ENCODE results near the gene SRRM2. TPM values are rescaled to one million over a fixed set of nuclear protein-coding genes. Genes with fewer than 3 reads are reported as not detected.

SRRM2 gene
- total RNA-seq, 3 donors from 2014 or later (not counting 1 experiment from before 2014, with no cell fraction given): 1,131 to 1,162 (median 1,149) TPM

DNA sequence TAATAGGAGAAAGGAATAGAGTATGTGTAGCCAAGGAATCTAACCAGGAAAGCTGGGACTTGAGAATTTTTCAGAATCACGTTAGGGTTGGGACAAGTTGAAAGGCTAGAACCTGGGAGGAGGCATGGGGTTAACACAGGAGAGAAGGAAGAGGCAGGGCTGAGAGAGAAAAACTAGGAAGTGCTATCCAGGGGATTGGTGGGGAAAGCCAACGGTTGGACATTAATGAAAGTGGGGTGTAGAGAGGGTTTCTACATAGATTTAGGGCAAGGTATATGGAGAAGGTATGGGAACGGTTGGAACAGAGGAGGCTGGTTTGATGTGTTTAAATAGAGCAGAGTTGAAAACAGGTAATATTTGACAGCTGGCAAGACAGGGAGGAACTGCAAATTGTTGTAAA lies 2.7 kb downstream of the SRRM2 start:
- 32% methylated on average over 3 of the region's 3 CpGs for WGBS (ENCODE audit: insufficient coverage)
- peaks cover 36% of the 10 kb centered on the region for H3K36me3 ChIP-seq (ENCODE audit: control insufficient read depth, insufficient read depth, low read length)
- H3K4me1 ChIP-seq (ENCODE audit: control insufficient read depth, insufficient read depth, low read length): peaks cover 49% of the 10 kb centered on the region
- H3K9me3 Mint-ChIP-seq: no peaks in the 10 kb centered on the region
- intact Hi-C loops (cut with micrococcal nuclease): no loop called here
- H3K9me3 ChIP-seq (ENCODE audit: control insufficient read depth, insufficient read depth, low read length): peaks cover 7% of the 10 kb centered on the region
- H3K27ac Mint-ChIP-seq: peak overlapping the region; percentile 85 to 97
- DNase-seq (no peak), ATAC-seq (no peak)
- H3K27me3 ChIP-seq (ENCODE audit: control insufficient read depth, insufficient read depth, low read length): no peaks in the 10 kb centered on the region
- TF ChIP-seq, protein P1, sequence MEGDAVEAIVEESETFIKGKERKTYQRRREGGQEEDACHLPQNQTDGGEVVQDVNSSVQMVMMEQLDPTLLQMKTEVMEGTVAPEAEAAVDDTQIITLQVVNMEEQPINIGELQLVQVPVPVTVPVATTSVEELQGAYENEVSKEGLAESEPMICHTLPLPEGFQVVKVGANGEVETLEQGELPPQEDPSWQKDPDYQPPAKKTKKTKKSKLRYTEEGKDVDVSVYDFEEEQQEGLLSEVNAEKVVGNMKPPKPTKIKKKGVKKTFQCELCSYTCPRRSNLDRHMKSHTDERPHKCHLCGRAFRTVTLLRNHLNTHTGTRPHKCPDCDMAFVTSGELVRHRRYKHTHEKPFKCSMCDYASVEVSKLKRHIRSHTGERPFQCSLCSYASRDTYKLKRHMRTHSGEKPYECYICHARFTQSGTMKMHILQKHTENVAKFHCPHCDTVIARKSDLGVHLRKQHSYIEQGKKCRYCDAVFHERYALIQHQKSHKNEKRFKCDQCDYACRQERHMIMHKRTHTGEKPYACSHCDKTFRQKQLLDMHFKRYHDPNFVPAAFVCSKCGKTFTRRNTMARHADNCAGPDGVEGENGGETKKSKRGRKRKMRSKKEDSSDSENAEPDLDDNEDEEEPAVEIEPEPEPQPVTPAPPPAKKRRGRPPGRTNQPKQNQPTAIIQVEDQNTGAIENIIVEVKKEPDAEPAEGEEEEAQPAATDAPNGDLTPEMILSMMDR (IDR thresholded peaks at IDR 0.05): no peak
- H3K4me3 Mint-ChIP-seq: peak overlapping the region; percentile 93
- H3K27ac ChIP-seq (ENCODE audit: low read length): no peak overlapping the region
- peaks cover 21% of the 10 kb centered on the region for H3K36me3 Mint-ChIP-seq
- peaks cover 64 to 77% of the 10 kb centered on the region in 2 donors for H3K4me1 Mint-ChIP-seq
- no peaks in the 10 kb centered on the region for H3K27me3 Mint-ChIP-seq (ENCODE audit: low read depth in 2 of 2)
- no peak overlapping the region for H3K4me3 ChIP-seq (ENCODE audit: low read length)

DNA sequence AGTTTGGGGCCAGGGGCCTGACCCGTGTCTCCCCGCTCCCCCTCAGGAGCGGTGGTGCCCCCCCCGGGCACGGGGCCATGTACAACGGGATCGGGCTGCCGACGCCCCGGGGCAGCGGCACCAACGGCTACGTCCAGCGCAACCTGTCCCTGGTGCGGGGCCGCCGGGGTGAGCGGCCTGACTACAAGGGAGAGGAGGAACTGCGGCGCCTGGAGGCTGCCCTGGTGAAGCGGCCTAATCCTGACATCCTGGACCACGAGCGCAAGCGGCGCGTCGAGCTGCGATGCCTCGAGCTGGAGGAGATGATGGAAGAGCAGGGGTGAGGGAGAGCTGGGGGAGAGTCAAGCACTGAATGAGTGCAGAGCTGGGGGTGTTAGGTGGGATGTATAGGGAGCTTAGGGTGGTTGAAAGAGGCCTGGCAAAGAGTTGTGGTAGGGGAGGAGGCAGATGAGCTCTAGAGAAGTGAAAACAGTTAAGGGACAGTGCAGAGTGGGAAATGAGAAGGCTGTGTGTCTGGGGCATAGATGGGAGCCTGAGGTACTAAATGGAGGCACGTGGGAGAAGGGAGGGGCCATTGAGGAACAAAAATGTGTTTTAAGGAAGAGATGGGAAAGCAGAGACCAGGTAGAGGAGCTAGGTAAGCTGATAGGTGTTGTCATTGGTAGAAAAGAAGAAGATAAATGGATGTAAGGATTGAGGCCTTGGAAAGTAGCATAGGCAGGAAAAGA lies 4.0 kb downstream of the SRRM2 start:
- Histone ChIP-seq H3K9me3 (ENCODE audit: control insufficient read depth, insufficient read depth, low read length) (peaks cover 4% of the 10 kb centered on the region), H3K4me1 (ENCODE audit: control insufficient read depth, insufficient read depth, low read length) (peaks cover 40% of the 10 kb centered on the region), H3K36me3 (ENCODE audit: control insufficient read depth, insufficient read depth, low read length) (peaks cover 49% of the 10 kb centered on the region), H3K27me3 (ENCODE audit: control insufficient read depth, insufficient read depth, low read length) (no peaks in the 10 kb centered on the region), H3K27ac (ENCODE audit: low read length) (no peak overlapping the region), H3K4me3 (ENCODE audit: low read length) (no peak overlapping the region)
- TF ChIP-seq, protein P1 (IDR thresholded peaks at IDR 0.05): no peak
- WGBS (ENCODE audit: insufficient coverage): 91% methylated on average over 30 of the region's 30 CpGs
- Mint-ChIP-seq H3K36me3 (peaks cover 31% of the 10 kb centered on the region), H3K27me3 (ENCODE audit: low read depth in 2 of 2) (no peaks in the 10 kb centered on the region), H3K4me1 (peaks cover 67 to 81% of the 10 kb centered on the region in 2 donors), H3K4me3 (no peak overlapping the region), H3K9me3 (no peaks in the 10 kb centered on the region), H3K27ac (peak overlapping the region; percentile 7 to 97)
- ATAC-seq: no peak
- no peak for DNase-seq
- intact Hi-C loops (cut with micrococcal nuclease): no loop called here

DNA sequence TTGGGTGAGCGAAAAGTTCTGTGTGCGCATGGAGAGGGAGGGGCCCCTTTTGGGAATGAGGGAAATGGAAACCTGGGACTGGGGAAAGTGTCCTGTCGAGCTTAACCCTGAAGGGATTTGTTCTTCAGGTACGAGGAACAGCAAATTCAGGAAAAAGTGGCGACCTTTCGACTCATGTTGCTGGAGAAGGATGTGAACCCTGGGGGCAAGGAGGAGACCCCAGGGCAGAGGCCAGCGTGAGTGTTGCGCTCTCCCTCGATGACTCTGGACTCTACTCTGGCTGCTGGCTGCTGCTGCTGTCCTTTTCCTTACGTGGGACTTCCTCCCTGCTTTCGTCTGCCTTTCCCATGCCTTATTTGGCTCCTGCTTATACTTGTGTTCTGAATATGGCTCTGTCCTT lies 4.9 kb downstream of the SRRM2 start:
- Histone ChIP-seq H3K4me3 (ENCODE audit: low read length) (no peak overlapping the region), H3K36me3 (ENCODE audit: control insufficient read depth, insufficient read depth, low read length) (peaks cover 58% of the 10 kb centered on the region), H3K4me1 (ENCODE audit: control insufficient read depth, insufficient read depth, low read length) (peaks cover 33% of the 10 kb centered on the region), H3K9me3 (ENCODE audit: control insufficient read depth, insufficient read depth, low read length) (no peaks in the 10 kb centered on the region), H3K27ac (ENCODE audit: low read length) (no peak overlapping the region), H3K27me3 (ENCODE audit: control insufficient read depth, insufficient read depth, low read length) (no peaks in the 10 kb centered on the region)
- WGBS (ENCODE audit: insufficient coverage): 93% methylated on average over 11 of the region's 11 CpGs
- intact Hi-C loops (cut with micrococcal nuclease): no loop called here
- peaks cover 66 to 80% of the 10 kb centered on the region in 2 donors for H3K4me1 Mint-ChIP-seq
- no peak for DNase-seq
- TF ChIP-seq, protein P1 (IDR thresholded peaks at IDR 0.05): no peak
- peak overlapping the region; percentile 58 to 97 for H3K27ac Mint-ChIP-seq
- no peaks in the 10 kb centered on the region for H3K9me3 Mint-ChIP-seq
- H3K36me3 Mint-ChIP-seq: peaks cover 34% of the 10 kb centered on the region
- peak overlapping the region; percentile 2 for H3K4me3 Mint-ChIP-seq
- no peaks in the 10 kb centered on the region for H3K27me3 Mint-ChIP-seq (ENCODE audit: low read depth in 2 of 2)
- ATAC-seq: no peak

DNA sequence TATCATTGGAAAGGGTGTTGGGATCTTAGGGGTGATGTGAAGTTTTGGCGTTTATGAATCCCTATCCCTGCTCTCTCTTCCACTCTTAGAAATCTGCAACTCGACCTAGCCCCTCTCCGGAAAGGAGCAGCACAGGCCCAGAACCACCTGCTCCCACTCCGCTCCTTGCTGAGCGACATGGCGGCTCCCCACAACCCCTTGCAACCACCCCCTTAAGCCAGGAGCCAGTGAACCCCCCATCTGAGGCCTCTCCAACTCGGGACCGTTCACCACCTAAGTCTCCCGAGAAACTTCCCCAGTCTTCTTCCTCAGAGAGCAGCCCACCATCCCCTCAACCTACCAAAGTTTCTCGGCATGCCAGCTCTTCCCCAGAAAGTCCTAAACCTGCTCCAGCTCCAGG lies 9.0 kb downstream of the SRRM2 start:
- TF ChIP-seq, protein P1 (IDR thresholded peaks at IDR 0.05): no peak
- peaks cover 51% of the 10 kb centered on the region for H3K36me3 Mint-ChIP-seq
- Histone ChIP-seq H3K36me3 (ENCODE audit: control insufficient read depth, insufficient read depth, low read length) (peaks cover 99% of the 10 kb centered on the region), H3K27ac (ENCODE audit: low read length) (no peak overlapping the region), H3K4me3 (ENCODE audit: low read length) (no peak overlapping the region), H3K4me1 (ENCODE audit: control insufficient read depth, insufficient read depth, low read length) (peaks cover 2% of the 10 kb centered on the region), H3K27me3 (ENCODE audit: control insufficient read depth, insufficient read depth, low read length) (no peaks in the 10 kb centered on the region), H3K9me3 (ENCODE audit: control insufficient read depth, insufficient read depth, low read length) (no peaks in the 10 kb centered on the region)
- WGBS (ENCODE audit: insufficient coverage): 98% methylated on average over 10 of the region's 10 CpGs
- DNase-seq (no peak), ATAC-seq (no peak)
- H3K4me3 Mint-ChIP-seq: no peak overlapping the region
- intact Hi-C loops (cut with micrococcal nuclease): no loop called here
- peaks cover 46 to 59% of the 10 kb centered on the region in 2 donors for H3K4me1 Mint-ChIP-seq
- no peaks in the 10 kb centered on the region for H3K27me3 Mint-ChIP-seq (ENCODE audit: low read depth in 2 of 2)
- H3K27ac Mint-ChIP-seq: peak overlapping the region; percentile 75 to 84
- H3K9me3 Mint-ChIP-seq: no peaks in the 10 kb centered on the region
